Suprapubic skin (tissue), 4 donors: ENCODE results near the gene SLC6A19.
"Not testable (repeated sequence)": the region's sequence is repeated elsewhere in the genome, so short reads cannot be mapped to it uniquely, and the experiment has no call there.

Source experiments
- CTCF ChIP-seq, 2 donors: fragments of 200-600 bp in 1 of 2; fragments of 450-650 bp in 1 of 2; sonication (generic) in 1 of 2; IDR thresholded peaks; one replicate each; pipeline ENCODE4 v1.5.1; 2016 to 2019; ENCODE audit warnings: antibody characterized with exemption in 2 of 2, mild to moderate bottlenecking in 1 of 2, moderate library complexity in 1 of 2
- EP300 ChIP-seq: sonication (generic); formaldehyde crosslinking; IDR thresholded peaks from one replicate; pipeline ENCODE4 v1.6.1; 2017; ENCODE audit warnings: antibody characterized with exemption
- POLR2A ChIP-seq, 2 donors: fragments of 450-650 bp; IDR thresholded peaks; one replicate each; pipeline ENCODE4 v1.6.1; 2017; ENCODE audit warnings: antibody characterized with exemption in 2 of 2, mild to moderate bottlenecking in 2 of 2, moderate library complexity in 2 of 2
- POLR2AphosphoS5 ChIP-seq, 3 donors: sonication (generic); formaldehyde crosslinking; IDR thresholded peaks; one replicate each; pipeline ENCODE4 v1.6.1; 2017; ENCODE audit warnings: antibody characterized with exemption in 3 of 3

GRCh38 chr5:1229023-1229422, 27.6 kb downstream of the SLC6A19 start:
- not testable (repeated sequence) for TF ChIP-seq POLR2AphosphoS5 (IDR thresholded peaks at IDR 0.05); CTCF (IDR thresholded peaks at IDR 0.05); EP300; POLR2A (IDR thresholded peaks at IDR 0.05)
